ELR (cell line): Measurements from ENCODE around the gene PALLD.
A peak's percentile ranks its signal among the peaks of the same experiment; 100 is the strongest.
"Not testable (repeated sequence)": the region's sequence is repeated elsewhere in the genome, so short reads cannot be mapped to it uniquely, and the experiment has no call there.

Experiments
- DNase-seq: peaks from one replicate; pipeline ENCODE4 v3.0.0-alpha.2; 2015; ENCODE audit warnings: low read depth

PALLD gene

DNA sequence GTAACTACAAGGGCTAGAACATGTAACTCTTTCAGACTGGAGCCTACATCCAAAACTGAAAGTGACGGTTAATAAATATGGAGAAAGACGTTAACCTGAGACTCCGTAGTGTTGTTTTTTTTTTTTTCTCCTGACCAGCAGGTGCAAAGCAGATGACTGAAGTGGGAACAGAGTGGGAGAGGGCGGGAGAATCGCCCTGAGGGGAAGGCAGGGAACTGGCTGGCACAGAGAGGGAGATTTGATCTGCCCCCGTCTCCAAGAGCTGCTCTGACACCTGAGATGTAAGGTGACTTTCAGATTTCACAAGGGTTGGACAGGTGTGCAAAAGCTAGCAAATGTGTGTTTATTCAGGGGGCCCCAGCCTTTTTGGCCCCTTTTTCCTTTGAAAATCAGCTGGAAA lies 180.2 kb downstream of the PALLD start:
- no peak for DNase-seq

DNA sequence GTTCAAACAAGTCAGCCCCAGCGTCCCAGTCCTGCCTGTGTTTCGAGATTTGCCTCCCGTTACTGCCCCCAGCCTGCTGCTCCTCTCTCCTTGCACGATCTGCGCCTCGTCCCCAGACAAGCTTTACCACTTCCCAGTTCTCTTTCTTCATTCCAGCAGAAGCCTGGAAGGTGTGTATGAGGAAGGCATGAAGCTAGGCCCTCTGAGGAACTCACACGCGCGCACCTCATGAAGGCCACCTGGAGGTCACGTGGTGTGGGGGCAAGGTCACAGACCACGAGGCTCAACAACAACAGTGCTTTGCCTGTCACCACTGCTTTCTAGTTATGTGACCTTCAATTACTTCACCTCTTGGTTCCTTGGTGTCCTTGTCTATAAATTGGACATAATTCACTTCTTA lies 181.0 kb downstream of the PALLD start:
- DNase-seq: no peak

DNA sequence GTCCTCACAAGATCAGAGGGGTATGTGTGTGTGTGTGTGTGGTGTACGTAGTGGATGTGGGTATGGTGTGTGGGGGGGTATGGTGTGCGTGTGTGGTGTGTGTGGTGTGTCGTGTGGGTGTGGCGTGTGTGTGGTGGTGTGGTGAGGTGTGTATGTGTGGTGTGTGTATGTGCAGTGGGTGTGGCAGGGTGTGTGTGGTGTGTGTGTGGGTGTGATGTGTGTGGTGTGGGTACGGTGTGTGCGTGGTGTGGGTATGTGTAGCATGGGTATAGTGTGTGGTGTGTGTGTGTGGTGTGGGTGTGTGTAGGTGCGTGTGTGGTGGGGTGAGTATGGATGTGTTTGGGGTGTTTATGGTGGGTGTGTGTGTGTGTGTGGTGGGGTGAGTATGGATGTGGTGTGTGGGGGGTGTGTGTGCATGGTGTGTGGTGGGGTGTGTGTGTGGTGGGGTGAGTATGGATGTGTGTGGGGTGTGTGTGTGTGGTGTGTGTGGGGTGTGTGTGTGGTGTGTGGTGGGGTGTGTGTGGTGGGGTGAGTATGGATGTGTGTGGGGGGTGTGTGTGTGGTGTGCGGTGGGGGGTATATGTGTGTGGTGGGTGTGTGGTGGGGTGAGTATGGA lies 182.0 kb downstream of the PALLD start:
- DNase-seq: no peak

DNA sequence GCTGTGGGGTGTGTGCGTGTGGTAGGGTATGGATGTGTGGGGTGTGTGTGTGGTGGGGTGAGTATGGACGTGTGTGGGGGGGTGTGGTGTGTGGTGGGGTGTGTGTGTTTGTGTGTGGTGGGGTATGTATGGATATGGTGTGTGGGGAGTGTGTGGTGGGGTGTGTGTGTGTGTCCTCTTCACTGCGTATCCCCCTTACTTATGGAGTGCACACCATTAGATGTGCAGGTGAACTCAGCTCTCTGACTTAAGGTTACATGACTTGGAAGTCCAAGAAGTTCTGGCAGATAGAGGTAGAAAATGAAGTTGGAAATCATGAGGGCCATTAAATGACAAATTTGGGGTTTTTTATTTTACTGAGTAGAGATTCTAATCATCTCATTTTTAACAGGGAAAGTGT lies 182.5 kb downstream of the PALLD start:
- DNase-seq: no peak

DNA sequence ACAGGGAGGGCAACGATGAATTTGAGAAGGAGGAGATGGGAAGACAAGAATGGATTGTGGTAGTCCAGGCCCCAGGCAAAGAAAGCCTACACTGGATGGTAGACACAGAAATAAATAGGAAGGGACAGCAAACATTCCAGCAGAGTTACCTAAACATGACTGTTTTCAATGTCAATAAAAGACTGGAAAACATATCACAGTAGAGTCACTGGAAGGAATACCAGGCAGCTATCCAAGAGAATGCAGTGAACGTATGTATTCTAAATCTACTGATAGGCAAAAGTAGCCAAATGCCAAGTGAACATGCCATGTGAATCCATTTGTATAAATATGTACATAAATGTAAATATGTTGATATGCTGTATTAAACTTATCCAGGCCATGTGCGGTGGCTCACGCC lies 183.0 kb downstream of the PALLD start:
- DNase-seq: peak; percentile 24

DNA sequence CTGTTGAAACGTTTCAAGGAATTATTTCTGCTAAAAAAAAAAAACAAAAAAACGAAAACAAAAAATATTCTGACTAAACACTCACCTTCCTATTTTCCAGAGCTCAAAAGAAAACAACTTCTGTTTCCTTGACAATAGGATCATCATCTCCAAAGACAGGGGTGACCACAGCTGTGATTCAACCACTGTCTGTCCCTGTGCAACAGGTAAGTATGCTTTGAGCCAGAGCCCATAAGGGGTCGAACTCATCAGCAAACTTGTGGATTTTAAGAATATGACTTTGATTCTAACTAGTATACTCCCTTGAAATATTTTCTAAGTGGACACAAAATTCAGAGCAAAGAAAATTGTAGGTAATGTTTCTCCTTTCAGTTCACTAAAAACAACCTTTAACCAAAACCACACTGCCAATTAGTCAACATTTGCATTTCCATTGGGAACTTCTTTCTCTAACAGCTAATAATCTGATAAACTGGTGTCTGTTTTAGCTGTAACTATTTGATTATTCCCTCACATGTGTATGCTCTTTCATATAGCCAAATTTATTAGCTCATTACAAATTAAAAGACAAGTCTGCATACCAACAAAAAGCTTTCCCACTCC lies 186.1 kb downstream of the PALLD start:
- no peak for DNase-seq

DNA sequence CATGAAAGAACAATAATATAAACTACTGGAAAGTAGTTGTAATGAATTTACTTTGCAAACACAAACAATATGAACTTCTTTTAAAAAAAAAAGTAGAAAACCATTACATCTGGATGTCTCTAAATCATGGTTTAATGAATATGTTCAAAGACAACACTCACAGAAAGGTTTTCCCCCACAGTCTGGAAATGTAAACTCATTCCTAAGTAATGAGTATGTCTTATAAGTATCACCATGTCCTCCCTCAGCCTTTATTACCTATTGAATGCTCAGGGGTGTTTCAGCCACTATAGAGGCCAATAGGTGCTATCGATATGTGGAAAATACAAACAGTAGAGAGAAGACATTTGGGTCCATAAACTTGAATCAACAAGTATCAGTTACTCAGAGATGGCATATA lies 186.7 kb downstream of the PALLD start:
- DNase-seq: peak; percentile 54

DNA sequence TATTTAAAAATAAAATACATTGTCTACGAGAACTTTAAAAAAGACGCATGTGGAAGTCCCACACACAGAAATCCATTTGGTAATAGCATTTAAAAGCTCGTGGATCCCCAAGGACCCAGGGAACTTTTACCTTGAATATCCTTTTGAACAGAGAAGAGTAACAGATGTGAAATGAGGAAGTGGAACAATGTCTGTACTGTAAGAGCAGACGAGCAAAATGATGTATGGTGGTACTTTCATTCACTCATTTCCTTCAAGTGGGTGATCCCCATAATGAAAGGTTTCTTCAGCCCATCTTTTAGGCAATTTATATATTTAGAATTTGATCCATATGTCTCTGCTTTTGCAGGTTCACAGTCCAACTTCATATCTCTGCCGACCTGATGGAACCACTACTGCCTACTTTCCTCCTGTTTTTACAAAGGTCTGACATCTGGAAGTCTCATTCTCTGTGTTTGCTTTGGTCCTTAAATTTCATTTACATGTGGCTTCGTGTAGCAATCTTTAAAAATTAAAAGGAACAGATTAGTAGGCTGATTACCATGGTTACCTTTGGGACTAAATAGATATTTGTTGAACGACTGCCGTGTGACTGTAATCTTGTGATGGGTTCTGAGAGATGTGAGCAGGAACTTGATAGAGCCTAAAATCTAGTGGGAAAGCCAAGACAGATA lies 188.4 kb downstream of the PALLD start:
- no peak for DNase-seq

DNA sequence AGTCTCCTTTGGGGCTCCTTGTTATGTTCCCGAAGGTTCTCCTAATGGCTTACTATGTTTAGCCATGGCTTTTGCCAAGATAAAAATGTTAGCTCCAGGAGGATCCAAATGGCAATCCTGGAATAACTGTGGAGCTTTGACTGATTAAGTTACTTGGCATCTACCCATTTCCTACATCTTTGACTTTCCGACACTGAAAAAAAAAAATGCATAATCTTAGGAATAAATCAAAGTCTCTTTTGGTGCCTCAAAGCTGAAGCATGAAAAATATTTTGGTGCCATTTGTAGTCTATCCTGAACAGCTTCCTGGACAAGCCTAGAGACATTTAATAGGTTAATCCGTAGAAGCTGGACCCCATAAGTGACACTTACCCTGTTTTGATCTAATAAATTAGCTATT lies 191.7 kb downstream of the PALLD start:
- DNase-seq: no peak

DNA sequence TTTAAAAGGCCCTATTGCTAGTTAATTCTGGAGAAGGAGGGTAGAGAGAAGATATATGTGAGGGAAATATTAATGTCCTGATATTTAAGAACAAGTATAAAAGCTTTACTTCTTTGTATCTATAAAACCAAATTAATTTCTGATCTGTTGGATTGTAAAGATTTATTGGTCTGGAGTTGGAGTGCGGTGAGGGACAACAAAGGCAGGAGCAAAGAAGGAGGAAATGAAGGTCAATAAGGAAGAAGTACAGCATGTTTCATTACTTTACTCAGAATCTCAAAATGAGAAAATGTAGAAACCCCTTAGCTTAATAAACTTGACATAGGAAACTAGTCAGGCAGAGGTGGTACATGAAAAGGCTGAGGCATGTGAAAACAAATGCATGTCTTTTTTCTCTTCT lies 192.9 kb downstream of the PALLD start:
- DNase-seq: no peak

DNA sequence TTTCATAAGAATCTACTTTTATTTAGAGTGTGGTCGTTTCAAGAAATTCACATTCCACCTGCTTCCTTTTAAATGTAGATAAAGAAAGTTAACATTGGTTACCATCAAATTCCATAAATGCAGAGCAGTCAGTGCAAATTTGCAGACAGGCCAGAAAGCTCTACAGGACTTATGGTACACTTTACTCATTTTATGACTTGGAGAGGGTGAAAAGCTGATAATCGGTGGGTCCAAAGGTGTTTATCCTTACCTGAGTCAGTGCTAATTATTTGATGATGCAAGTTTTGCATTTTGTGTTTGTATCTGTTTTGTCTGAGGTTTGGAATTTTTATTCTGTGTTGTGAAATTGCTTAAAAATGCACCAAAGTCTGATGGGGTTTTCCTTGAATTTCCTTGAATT lies 193.3 kb downstream of the PALLD start:
- DNase-seq: no peak

DNA sequence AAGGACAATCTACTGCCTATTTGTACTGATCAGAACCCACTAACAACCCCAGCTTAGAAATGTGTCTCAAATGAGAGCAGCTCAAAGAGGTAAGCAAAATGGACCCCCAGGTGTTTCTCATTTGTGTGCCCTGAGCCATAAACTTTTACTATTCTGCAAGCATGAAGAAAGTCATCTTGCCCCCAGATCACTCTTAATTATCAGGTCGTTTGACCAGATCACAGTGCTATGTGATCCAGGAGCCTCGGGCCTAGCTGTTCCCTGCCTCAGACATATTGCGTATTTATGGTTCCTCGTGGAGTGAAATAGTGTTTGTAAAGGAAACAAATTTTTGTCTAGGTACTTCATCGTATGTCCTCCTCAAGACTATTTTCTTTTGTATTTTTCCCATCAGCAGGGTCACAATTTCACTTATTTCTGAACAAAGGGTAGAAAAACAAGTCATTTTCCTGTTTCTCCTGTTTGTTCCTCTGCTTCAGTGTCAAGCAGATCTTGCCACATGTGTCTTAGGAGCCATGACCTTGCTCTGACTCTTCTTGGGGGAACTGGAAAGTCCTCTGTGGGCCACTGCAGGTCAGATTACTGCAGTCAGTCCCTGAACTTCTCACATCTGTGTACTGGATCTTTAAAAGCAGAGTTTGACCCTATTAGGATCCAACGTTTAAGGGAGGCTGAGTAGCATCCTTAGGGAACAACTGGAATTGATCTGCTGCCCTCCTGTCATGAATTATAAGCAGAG lies 194.9 kb downstream of the PALLD start:
- no peak for DNase-seq

DNA sequence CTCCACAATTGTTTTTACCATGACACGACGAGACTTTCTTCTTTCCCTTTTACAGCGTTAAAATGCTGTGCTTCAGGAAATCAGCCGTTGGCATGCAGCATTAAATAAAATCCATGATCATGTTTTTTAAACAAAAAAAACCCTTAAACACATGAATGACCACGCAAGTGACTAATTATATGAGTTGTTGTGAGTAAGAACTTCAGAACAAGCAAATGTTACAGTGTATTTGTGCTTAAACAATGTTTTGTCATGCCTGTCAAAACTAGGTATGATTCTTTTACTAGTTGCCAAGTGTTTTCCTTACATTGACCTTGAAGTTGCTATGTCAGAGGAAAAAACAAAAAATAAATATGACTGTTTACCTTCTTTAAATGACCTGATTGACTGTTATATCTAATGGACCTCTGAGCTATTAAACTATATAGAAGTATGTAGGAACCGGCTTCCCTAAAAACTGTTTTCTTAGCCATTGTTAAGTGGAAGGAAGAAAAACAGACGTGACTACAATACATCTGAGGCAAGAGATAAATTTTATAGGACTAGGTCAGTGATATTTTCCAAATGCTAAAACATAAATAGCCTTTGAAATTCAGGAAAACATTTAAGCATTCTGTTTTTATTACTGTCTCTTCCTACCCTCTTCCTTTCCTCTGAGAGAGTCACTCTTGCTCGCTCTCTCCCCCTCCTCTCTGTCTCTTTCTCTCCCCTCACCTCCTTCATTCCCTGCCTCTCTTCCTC lies 197.1 kb downstream of the PALLD start:
- DNase-seq: peak; percentile 63

DNA sequence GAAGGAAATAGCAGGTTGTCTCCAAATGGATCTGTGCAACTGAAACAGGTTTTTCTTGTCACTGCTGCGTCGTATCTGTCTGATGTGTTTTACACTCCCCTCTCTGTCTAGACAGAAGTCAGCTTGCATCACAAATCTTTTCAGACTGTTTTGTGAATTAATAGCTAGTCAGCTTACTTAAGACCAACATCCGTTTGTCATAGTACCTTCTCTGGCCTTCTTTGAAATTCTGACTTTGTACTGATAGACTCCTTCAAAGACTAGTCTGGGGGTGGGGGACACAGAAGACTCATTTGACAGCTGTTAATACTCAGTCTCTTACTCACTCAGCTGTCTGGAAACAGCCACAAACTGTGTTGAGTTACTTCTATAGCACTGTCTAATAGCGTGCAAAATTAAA lies 197.8 kb downstream of the PALLD start:
- no peak for DNase-seq

DNA sequence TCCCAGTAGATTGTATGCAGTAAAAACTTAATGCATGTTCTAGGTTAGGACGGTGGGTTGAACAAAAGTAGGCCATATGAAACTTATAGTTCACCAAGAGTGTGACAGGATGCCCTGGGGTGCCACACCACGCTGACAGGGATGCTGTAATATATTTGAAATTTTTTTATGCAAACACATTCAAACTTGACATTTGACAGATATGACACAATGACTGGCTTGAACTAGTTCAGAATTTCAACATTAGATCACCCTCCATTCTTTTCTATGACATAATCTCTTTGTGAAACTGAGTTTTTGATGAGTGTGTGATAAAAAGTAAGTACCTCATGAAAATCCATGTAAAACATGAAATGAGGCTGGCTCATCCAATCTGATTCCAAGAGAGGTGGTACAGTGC lies 198.4 kb downstream of the PALLD start:
- no peak for DNase-seq

DNA sequence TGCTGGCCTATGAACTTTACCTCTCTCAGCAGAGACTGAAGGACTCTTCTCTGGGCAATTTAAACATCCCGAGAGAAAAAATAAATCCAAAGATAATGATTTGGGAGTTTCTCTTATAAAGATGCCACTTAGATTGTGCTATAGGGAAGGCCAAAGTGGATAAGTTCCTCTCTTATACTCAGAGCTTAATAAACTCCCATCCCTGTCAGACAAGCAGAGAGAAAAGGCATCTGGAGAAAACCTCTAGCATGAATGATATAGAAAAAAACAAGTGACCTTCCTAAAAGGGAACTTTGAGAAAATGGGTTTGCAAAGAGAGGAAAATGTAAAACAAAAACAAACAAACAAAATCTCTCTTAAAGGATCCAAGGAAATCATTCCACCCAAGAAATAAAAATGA lies 199.4 kb downstream of the PALLD start:
- no peak for DNase-seq

DNA sequence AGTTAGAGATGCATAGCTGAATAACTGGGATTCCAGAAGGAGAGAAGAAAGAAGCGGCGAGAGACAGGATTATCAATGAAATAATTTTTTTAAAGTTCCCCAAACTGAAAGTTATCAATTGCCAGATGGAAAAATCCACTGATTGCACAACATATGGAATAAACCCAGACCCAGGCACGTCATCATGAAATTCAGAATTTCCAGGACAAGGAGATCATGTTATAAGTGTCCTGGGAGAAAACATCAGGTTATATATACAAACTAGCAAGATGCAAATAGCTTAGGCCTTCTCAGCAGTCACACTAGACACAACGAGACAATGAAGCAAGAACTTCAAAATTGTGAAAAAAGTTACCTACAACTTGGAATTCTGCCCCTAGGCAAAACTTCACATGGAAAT lies 200.0 kb downstream of the PALLD start:
- DNase-seq: no peak

DNA sequence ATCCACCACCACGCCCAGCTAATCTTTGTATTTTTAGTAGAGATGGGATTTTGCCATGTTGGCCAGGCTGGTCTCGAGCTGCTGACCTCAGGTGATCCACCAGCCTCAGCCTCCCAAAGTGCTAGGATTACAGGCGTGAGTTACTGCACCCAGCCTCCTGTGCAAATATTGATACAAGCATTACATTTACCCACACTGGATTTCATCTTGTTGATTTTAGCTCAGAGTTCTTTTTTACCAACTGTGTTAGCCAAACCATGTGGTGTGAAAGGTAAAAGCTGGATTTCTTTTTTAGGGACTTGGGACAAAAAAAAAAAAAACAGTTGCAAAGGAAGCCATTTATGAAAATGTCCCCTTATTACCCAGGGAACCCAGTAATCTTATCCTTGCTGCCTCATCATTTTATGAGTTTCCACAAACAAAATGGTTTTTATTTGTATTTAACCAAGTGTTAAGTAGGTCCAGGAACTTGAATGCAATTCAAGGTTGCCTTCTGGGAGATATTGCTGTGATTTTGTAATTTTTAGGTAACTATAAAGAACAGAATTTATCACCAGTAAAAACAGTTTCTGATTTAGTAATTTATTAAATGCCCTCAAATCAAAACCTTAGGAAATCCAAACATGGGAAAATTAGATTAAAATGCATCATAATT lies 202.5 kb downstream of the PALLD start:
- DNase-seq: no peak

DNA sequence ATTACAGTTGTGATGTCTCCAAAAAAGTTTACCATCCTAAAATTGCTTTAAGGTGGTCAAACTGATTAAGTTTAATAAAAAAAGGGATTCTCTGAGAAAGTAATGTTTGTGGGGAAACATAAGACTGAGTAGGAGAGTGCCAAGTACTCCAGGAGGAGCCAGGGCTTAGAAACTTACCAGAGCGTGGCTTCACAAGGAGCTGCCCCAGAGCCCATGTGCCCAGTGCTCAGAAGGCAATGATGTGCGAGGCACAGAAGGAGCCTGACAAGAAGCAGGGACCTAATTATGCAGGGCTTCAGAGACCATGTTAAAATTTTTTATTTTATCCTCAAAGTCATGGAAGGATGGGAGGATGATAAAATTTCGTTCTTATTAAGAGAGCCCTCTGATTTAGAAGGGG lies 204.2 kb downstream of the PALLD start:
- DNase-seq: no peak

DNA sequence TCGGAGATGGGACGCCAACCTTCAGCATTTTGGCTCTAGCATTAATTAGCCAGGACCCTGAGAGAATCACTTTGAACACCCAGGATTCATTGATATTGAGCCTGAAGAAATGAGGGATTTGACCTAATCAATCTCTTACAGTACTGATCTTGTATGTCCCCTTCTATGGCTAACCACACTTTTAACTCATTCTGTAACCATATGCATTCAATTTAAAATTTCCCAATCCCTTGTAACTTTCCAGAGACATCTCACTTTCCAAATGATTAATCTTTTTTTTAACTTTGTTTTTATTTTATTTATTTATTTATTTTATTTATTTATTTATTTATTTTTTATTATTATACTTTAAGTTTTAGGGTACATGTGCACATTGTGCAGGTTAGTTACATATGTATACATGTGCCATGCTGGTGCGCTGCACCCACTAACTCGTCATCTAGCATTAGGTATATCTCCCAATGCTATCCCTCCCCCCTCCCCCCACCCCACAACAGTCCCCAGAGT lies 205.8 kb downstream of the PALLD start:
- not testable (repeated sequence) for DNase-seq

DNA sequence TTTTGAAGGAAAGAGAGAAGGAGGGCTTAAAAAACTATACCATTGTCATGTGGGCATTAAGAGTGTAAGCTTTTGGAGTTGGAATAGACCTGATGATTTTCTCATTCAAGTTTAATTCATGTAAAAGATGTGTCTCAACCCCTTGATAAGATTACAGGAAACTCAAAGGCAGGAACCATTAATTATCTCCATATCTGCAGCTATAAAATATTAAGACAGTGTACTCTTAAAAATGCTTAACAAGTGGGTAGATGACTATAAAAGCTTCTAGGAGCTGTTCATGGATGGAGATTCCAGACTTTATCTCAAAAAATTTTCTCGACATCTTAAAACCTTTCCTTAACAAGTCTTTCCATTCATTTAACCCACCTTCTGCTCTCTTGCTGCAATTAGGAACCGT lies 208.3 kb downstream of the PALLD start:
- DNase-seq: no peak

DNA sequence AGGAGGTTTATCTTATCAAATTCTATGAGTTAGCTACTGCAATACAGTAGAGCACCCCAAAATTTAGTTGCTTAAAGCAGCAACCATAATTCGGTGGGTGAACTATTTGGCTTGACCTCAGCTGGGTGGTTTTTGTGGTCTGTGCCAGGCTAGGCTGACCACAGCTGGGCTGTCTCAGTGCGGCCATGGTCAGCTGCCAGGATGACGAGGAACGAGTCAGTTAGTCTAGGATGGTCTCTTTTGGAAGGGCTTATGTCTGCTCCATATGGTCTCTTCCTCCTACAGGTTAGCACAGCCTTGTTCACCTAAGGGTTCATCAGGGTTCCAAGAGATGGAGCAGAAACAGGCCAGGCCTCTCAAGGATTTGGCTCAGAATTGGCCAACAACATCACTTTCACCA lies 210.4 kb downstream of the PALLD start:
- DNase-seq: peak; percentile 60
